Tibial artery (tissue), 4 donors: Measurements from ENCODE around the gene NSD2.

Experiments used
- DNase-seq, 2 donors: peaks; one replicate each; pipeline ENCODE4 v3.0.0-alpha.2; 2019
- H3K27ac ChIP-seq, 2 donors: fragments of 200-600 bp; sonication (generic) in 1 of 2; 1 replicate in 1 of 2; 2 replicates in 1 of 2; pipeline ENCODE4 v1.5.1; 2018 to 2019; ENCODE audit warnings: mild to moderate bottlenecking in 1 of 2
- H3K27me3 ChIP-seq, 2 donors: fragments of 200-600 bp; sonication (generic) in 1 of 2; one replicate each; pipeline versions ENCODE4 v1.5.1 to v1.6.0; 2016 to 2019
- H3K36me3 ChIP-seq, 3 donors: fragments of 200-600 bp; sonication (generic) in 2 of 3; one replicate each; pipeline ENCODE4 v1.5.1; 2016 to 2019; ENCODE audit warnings: mild to moderate bottlenecking in 2 of 3
- H3K4me1 ChIP-seq, 4 donors: fragments of 200-600 bp; sonication (generic) in 2 of 4; 1 replicate in 3 of 4; 2 replicates in 1 of 4; pipeline ENCODE4 v1.5.1; 2016 to 2019
- H3K4me3 ChIP-seq, 2 donors: fragments of 200-600 bp; sonication (generic) in 1 of 2; 1 replicate in 1 of 2; 2 replicates in 1 of 2; pipeline ENCODE4 v1.5.1; 2018 to 2019; ENCODE audit warnings: mild to moderate bottlenecking in 2 of 2
- H3K9me3 ChIP-seq, 3 donors: fragments of 200-600 bp; sonication (generic) in 1 of 3; one replicate each; pipeline ENCODE4 v1.5.1; 2016 to 2019
- intact Hi-C: fragments of 100-400 bp; cut with DNase I; formaldehyde crosslinking; loops from one replicate; pipeline ENCODE4 v1.15.0; 2023; ENCODE audit warnings: low total_unique reads
- TF ChIP-seq, protein P1 (sequence below), 2 experiments: fragments of 200-600 bp in 1 of 2; fragments of 450-650 bp in 1 of 2; IDR thresholded peaks; one replicate each; pipeline ENCODE4 v1.5.1; 2017 to 2019; ENCODE audit warnings: antibody characterized with exemption in 2 of 2, mild to moderate bottlenecking in 1 of 2, moderate library complexity in 1 of 2

The NSD2 gene

GRCh38 chr4:1982124-1983052 lies 111.2 kb downstream of the NSD2 start:
- Histone ChIP-seq H3K4me3 (no peak overlapping the region), H3K36me3 (peaks cover 71 to 100% (median 93%) of the 10 kb centered on the region in 3 donors), H3K9me3 (no peaks in the 10 kb centered on the region), H3K4me1 (peaks cover 0 to 5% (median 0%) of the 10 kb centered on the region in 4 donors), H3K27ac (no peak overlapping the region), H3K27me3 (no peaks in the 10 kb centered on the region)
- DNase-seq, result no peak
- TF ChIP-seq, protein P1, sequence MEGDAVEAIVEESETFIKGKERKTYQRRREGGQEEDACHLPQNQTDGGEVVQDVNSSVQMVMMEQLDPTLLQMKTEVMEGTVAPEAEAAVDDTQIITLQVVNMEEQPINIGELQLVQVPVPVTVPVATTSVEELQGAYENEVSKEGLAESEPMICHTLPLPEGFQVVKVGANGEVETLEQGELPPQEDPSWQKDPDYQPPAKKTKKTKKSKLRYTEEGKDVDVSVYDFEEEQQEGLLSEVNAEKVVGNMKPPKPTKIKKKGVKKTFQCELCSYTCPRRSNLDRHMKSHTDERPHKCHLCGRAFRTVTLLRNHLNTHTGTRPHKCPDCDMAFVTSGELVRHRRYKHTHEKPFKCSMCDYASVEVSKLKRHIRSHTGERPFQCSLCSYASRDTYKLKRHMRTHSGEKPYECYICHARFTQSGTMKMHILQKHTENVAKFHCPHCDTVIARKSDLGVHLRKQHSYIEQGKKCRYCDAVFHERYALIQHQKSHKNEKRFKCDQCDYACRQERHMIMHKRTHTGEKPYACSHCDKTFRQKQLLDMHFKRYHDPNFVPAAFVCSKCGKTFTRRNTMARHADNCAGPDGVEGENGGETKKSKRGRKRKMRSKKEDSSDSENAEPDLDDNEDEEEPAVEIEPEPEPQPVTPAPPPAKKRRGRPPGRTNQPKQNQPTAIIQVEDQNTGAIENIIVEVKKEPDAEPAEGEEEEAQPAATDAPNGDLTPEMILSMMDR (IDR thresholded peaks at IDR 0.05), result no peak
- intact Hi-C loops, result no loop called here

DNA sequence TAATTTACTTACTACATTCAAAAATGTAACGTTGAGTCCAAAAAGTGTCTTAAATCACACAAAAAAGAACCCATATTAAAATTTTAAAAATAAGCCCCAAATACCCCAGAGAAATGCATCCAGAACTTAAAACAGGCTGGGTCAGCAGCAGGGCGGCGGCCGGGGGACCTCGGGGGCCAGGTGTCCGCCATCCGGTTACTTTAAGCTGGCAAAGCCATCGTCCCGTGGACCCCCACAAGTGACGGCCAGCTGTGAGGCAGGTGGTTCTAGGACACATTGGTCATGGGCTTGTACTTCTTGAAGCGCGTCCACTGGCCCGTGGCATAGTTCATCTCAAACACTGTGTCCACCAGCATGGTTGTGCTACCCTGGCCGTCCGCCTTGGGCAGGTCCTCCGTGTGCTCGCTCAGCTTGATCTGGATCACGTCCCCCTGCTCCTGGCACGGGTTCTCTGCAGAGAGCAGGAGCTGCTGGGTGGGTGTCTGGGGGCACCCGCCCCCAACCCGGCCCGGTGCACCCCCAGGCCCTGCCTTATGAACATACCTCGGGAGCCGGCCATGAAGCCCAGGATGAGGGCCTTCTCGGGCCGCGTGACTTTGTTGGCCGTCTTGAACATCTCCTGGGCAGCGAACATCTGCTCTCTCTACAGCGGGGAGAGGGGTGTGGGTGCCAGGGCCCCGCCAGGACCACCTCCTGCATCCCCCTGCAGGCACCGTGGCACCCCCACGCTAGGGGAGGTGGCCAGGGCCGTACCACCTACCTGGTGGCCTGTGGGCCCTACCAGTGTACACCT lies 112.1 kb downstream of the NSD2 start:
- H3K27me3 ChIP-seq, result no peaks in the 10 kb centered on the region
- no peak overlapping the region for H3K27ac ChIP-seq
- no peaks in the 10 kb centered on the region for H3K9me3 ChIP-seq
- no peak overlapping the region for H3K4me3 ChIP-seq
- peaks cover 0 to 5% (median 0%) of the 10 kb centered on the region in 4 donors for H3K4me1 ChIP-seq
- peaks cover 71 to 100% (median 99%) of the 10 kb centered on the region in 3 donors for H3K36me3 ChIP-seq
- TF ChIP-seq, protein P1 (IDR thresholded peaks at IDR 0.05), result no peak
- no peak for DNase-seq
- intact Hi-C loops, result no loop called here

DNA sequence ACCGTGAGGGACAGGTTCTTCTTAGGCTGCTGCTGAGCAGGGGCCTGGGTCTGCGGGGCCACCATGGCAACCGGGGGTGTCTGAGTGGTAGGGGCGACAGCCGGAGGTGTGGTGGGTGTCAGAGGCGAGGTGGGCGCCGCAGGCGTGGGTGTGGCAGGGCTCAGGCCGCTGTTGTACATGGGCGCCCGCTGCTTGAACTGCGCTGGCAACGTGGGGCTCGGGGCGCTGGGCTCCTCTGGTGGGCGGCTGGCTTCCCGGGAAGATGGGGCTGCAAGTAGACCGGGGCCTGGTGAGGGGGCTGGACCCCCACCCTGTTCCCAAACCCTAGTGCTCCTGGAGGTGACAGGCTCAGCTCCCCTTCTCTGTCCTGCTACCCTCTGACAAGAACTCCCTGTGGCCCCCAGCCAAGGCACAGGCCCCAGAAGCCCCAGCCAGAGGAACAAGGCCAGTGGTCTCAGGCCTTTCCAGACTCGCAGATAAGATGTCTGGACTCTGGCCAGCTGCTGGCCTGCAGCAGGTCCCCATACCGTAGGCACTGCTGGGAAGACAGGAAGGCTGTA lies 112.7 kb downstream of the NSD2 start:
- no peak for DNase-seq
- H3K27ac ChIP-seq, result no peak overlapping the region

GRCh38 chr4:1984406-1985191 lies 113.4 kb downstream of the NSD2 start:
- Histone ChIP-seq H3K9me3 (no peaks in the 10 kb centered on the region), H3K27me3 (no peaks in the 10 kb centered on the region), H3K4me1 (peaks cover 0 to 5% (median 0%) of the 10 kb centered on the region in 4 donors), H3K36me3 (peaks cover 71 to 100% (median 99%) of the 10 kb centered on the region in 3 donors), H3K27ac (no peak overlapping the region), H3K4me3 (no peak overlapping the region)
- TF ChIP-seq, protein P1 (IDR thresholded peaks at IDR 0.05), result no peak
- intact Hi-C loops, result no loop called here
- DNase-seq, result no peak

More for the DNA sequence above, 112.7 kb downstream of the NSD2 start:
- Histone ChIP-seq H3K4me1 (peaks cover 0 to 5% (median 0%) of the 10 kb centered on the region in 4 donors), H3K36me3 (peaks cover 71 to 100% (median 99%) of the 10 kb centered on the region in 3 donors), H3K4me3 (no peak overlapping the region), H3K9me3 (no peaks in the 10 kb centered on the region), H3K27me3 (no peaks in the 10 kb centered on the region)
- intact Hi-C loops, result no loop called here
- TF ChIP-seq, protein P1 (IDR thresholded peaks at IDR 0.05), result no peak

DNA sequence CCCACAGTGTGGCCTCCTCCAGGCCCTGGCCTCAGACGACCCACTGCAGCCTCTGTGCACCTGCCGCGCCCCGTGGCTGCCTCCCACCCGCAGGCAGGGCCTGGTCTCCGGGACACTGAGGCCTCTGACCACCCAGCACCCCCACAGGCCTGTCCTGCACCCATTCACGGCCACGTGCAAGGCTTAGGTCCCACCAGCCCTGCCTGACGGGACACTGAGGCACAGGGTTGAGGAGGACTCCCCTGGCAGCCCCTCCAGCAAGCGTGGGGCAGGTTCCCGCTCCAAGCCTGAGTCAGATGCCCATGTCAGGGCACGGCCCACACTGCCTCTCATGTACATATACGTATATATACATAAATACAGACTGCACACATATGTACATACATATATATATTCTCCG lies 114.1 kb downstream of the NSD2 start:
- H3K27ac ChIP-seq, result no peak overlapping the region
- peaks cover 0 to 5% (median 0%) of the 10 kb centered on the region in 4 donors for H3K4me1 ChIP-seq
- peaks cover 75 to 100% (median 99%) of the 10 kb centered on the region in 3 donors for H3K36me3 ChIP-seq
- no peak overlapping the region for H3K4me3 ChIP-seq
- no peak for DNase-seq
- intact Hi-C loops, result no loop called here
- H3K27me3 ChIP-seq, result no peaks in the 10 kb centered on the region
- no peaks in the 10 kb centered on the region for H3K9me3 ChIP-seq
- TF ChIP-seq, protein P1 (IDR thresholded peaks at IDR 0.05), result no peak
